SK-N-SH (cell line): ENCODE measurements around the gene FTO. TPM values are rescaled to one million over a fixed set of nuclear protein-coding genes. Genes with fewer than 3 reads are reported as not detected.

ENCODE experiments used
- CTCF ChIA-PET: fragments of 300-600, 350-600 bp; formaldehyde crosslinking; extraction: SDS; loops from one replicate; lab custom pipeline; 2021; lab: Yijun Ruan, JAX
- POLR2A ChIA-PET: fragments of 350-600 bp; sonication (Branson Sonifier 250); formaldehyde crosslinking; extraction: SDS; loops from one replicate; lab custom pipeline; 2020; ENCODE audit warnings: antibody characterized with exemption, inconsistent platforms; lab: Yijun Ruan, JAX
- DNase-seq: peaks from one replicate; pipeline ENCODE4 v3.0.0; 2012
- H2AFZ ChIP-seq: fragments of 200-600 bp; sonication (generic); 2 replicates; pipeline ENCODE4 v1.8.1; 2016; ENCODE audit warnings: antibody characterized with exemption, mild to moderate bottlenecking, low read depth
- H3F3A ChIP-seq: fragments of 200-600 bp; sonication (generic); replicated peaks from 2 replicates; pipeline ENCODE3; 2016; ENCODE audit warnings: antibody characterized with exemption, mild to moderate bottlenecking; ENCODE audit not compliant: insufficient read depth
- H3K27ac ChIP-seq, 2 experiments: fragments of 200-500 bp in 1 of 2; fragments of 200-600 bp in 1 of 2; sonication (Bioruptor generic) in 1 of 2; sonication (generic), shearing (Covaris generic) in 1 of 2; 2 replicates each; pipeline versions ENCODE4 v1.5.1 to v1.6.1; 2014 to 2016; ENCODE audit warnings: low read depth in 2 of 2, inconsistent platforms in 1 of 2, low read length in 1 of 2, mild to moderate bottlenecking in 1 of 2, mixed read lengths in 1 of 2
- H3K27me3 ChIP-seq: fragments of 200-600 bp; sonication (generic), shearing (Covaris generic); 2 replicates; pipeline ENCODE4 v1.6.1; 2016; ENCODE audit warnings: mixed run types; ENCODE audit not compliant: insufficient read depth
- H3K36me3 ChIP-seq, 2 experiments: fragments of 200-500 bp in 1 of 2; fragments of 200-600 bp in 1 of 2; sonication (Bioruptor generic) in 1 of 2; sonication (generic) in 1 of 2; replicated peaks in 1 of 2; 2 replicates each; pipeline versions ENCODE3 to v1.5.1; 2014 to 2016; ENCODE audit warnings: low read length in 1 of 2, mild to moderate bottlenecking in 1 of 2; ENCODE audit not compliant: insufficient read depth in 2 of 2, control insufficient read depth in 1 of 2
- H3K4me1 ChIP-seq, 2 experiments: fragments of 200-500 bp in 1 of 2; fragments of 200-600 bp in 1 of 2; sonication (Bioruptor generic) in 1 of 2; sonication (generic), shearing (Covaris generic) in 1 of 2; 2 replicates each; pipeline versions ENCODE4 v1.5.1 to v1.6.1; 2014 to 2016; ENCODE audit warnings: low read depth in 1 of 2, low read length in 1 of 2, mixed run types in 1 of 2; ENCODE audit not compliant: insufficient read depth in 2 of 2, control insufficient read depth in 1 of 2
- H3K4me2 ChIP-seq: fragments of 200-600 bp; sonication (generic), shearing (Covaris generic); 2 replicates; pipeline ENCODE4 v1.6.1; 2017; ENCODE audit warnings: mixed run types
- H3K4me3 ChIP-seq, 2 experiments: fragments of 200-500 bp in 1 of 2; fragments of 200-600 bp in 1 of 2; sonication (Bioruptor generic) in 1 of 2; sonication (generic), shearing (Covaris generic) in 1 of 2; 2 replicates each; pipeline versions ENCODE4 v1.5.1 to v1.8.1; 2014 to 2016; ENCODE audit warnings: low read depth in 2 of 2, inconsistent platforms in 1 of 2, low read length in 1 of 2, mild to moderate bottlenecking in 1 of 2, mixed read lengths in 1 of 2, moderate library complexity in 1 of 2
- H3K79me2 ChIP-seq: fragments of 200-600 bp; sonication (generic); 2 replicates; pipeline ENCODE4 v1.8.1; 2017; ENCODE audit warnings: mild to moderate bottlenecking; ENCODE audit not compliant: insufficient read depth
- H3K9ac ChIP-seq: fragments of 200-600 bp; sonication (generic); 2 replicates; pipeline ENCODE4 v1.6.1; 2017; ENCODE audit warnings: mixed run types
- H3K9me2 ChIP-seq: fragments of 200-600 bp; sonication (generic); 2 replicates; pipeline ENCODE4 v1.6.1; 2017; ENCODE audit warnings: mixed run types
- H3K9me3 ChIP-seq: fragments of 200-600 bp; sonication (generic); 2 replicates; pipeline ENCODE4 v1.6.1; 2017; ENCODE audit warnings: mixed run types, mild to moderate bottlenecking, moderate library complexity
- H4K20me1 ChIP-seq: fragments of 200-600 bp; sonication (generic); 2 replicates; pipeline ENCODE4 v1.6.1; 2017; ENCODE audit warnings: mild to moderate bottlenecking, mixed run types; ENCODE audit not compliant: insufficient read depth
- CHD2 ChIP-seq: fragments of 150-350 bp; IDR thresholded peaks from 2 replicates; pipeline ENCODE4 v1.6.1; 2018; ENCODE audit warnings: low read length; ENCODE audit not compliant: partially characterized antibody
- EP300 ChIP-seq, 2 experiments: IDR thresholded peaks; 2 replicates each; pipeline versions ENCODE4 v1.4.0 to v1.6.1; 2012; ENCODE audit warnings: borderline replicate concordance in 1 of 2, low read depth in 1 of 2, low read length in 1 of 2
- EZH2phosphoT487 ChIP-seq: fragments of 200-600 bp; sonication (generic); IDR thresholded peaks from 2 replicates; pipeline ENCODE4 v1.6.1; 2017; ENCODE audit warnings: low read depth, mixed run types, mild to moderate bottlenecking, antibody characterized with exemption, moderate library complexity, borderline replicate concordance
- FOSL2 ChIP-seq: IDR thresholded peaks from 2 replicates; pipeline ENCODE4 v1.4.0; 2012; ENCODE audit warnings: low read depth, mild to moderate bottlenecking, moderate library complexity, borderline replicate concordance
- FOXJ3 ChIP-seq: sonication (generic); formaldehyde crosslinking; IDR thresholded peaks from 2 replicates; pipeline ENCODE4 v1.5.1; 2020; ENCODE audit warnings: mild to moderate bottlenecking, missing genetic modification reagents
- FOXM1 ChIP-seq: IDR thresholded peaks from 2 replicates; pipeline ENCODE4 v1.4.0; 2012; ENCODE audit warnings: low read depth, mild to moderate bottlenecking
- GABPA ChIP-seq: IDR thresholded peaks from 2 replicates; pipeline ENCODE4 v1.4.0; 2012; ENCODE audit warnings: low read depth, mild to moderate bottlenecking
- GATA2 ChIP-seq: sonication (generic); formaldehyde crosslinking; IDR thresholded peaks from 2 replicates; pipeline ENCODE4 v1.5.0; 2020; ENCODE audit warnings: mild to moderate bottlenecking, missing genetic modification reagents
- IRF3 ChIP-seq: fragments of 150-350 bp; IDR thresholded peaks from 2 replicates; pipeline ENCODE4 v1.6.1; 2016; ENCODE audit warnings: mild to moderate bottlenecking, low read depth, low read length
- JUND ChIP-seq: IDR thresholded peaks from 2 replicates; pipeline ENCODE4 v1.4.0; 2012
- MAX ChIP-seq: IDR thresholded peaks from 2 replicates; pipeline ENCODE4 v1.4.0; 2012; ENCODE audit warnings: low read depth
- NFIC ChIP-seq: IDR thresholded peaks from 2 replicates; pipeline ENCODE4 v1.4.0; 2012; ENCODE audit warnings: borderline replicate concordance
- NRF1 ChIP-seq: IDR thresholded peaks from 2 replicates; pipeline ENCODE4 v1.6.1; 2012; ENCODE audit warnings: low read depth, mild to moderate bottlenecking, low read length
- PBX3 ChIP-seq: IDR thresholded peaks from 2 replicates; pipeline ENCODE4; 2012
- POLR2AphosphoS5 ChIP-seq: IDR thresholded peaks from 2 replicates; pipeline ENCODE4 v1.6.1; 2012; ENCODE audit warnings: low read depth, low read length
- RCOR1 ChIP-seq: fragments of 150-350 bp; IDR thresholded peaks from 2 replicates; pipeline ENCODE4 v1.6.1; 2017; ENCODE audit warnings: antibody characterized with exemption, low read length
- RFX5 ChIP-seq: IDR thresholded peaks from 2 replicates; pipeline ENCODE4 v1.6.1; 2012; ENCODE audit warnings: mild to moderate bottlenecking, improper control_type of control experiment, low read length
- SIN3A ChIP-seq: IDR thresholded peaks from 2 replicates; pipeline ENCODE4 v1.6.1; 2012; ENCODE audit warnings: low read depth, mild to moderate bottlenecking, low read length, moderate library complexity, borderline replicate concordance
- SMC3 ChIP-seq: IDR thresholded peaks from 2 replicates; pipeline ENCODE4 v1.6.1; 2012; ENCODE audit warnings: low read depth, low read length, improper control_type of control experiment
- TAF1 ChIP-seq: IDR thresholded peaks from 2 replicates; pipeline ENCODE4 v1.6.1; 2012; ENCODE audit warnings: low read depth, mild to moderate bottlenecking, low read length, moderate library complexity, borderline replicate concordance
- TCF12 ChIP-seq: IDR thresholded peaks from 2 replicates; pipeline ENCODE4 v1.4.0; 2012
- TEAD4 ChIP-seq: IDR thresholded peaks from 2 replicates; pipeline ENCODE4 v1.4.0; 2012; ENCODE audit warnings: mild to moderate bottlenecking, borderline replicate concordance; ENCODE audit not compliant: insufficient read depth
- USF2 ChIP-seq: fragments of 150-350 bp; IDR thresholded peaks from 2 replicates; pipeline ENCODE4 v1.6.1; 2017; ENCODE audit warnings: antibody characterized with exemption, low read length, low read depth, borderline replicate concordance
- YY1 ChIP-seq: IDR thresholded peaks from 2 replicates; pipeline ENCODE4 v1.4.0; 2012; ENCODE audit warnings: low read depth, mild to moderate bottlenecking
- WGBS: methylation state at CpG from one replicate; pipeline ENCODE4 v1.1.6; 2017; ENCODE audit warnings: low lambda C conversion rate; 5-methylcytosine and 5-hydroxymethylcytosine counted together
- polyA plus RNA-seq, 3 experiments: library from polyadenylated mRNA; depleted of rRNA; stranded (reverse); fragments of >200 nt; gene quantifications; 2 replicates each; pipeline ENCODE4 v1.2.3, GENCODE V29; 2012

FTO gene
- polyA plus RNA-seq, 1 of the 3 experiments (the other 2 are of a cell fraction), result 41.2 TPM

GRCh38 chr16:53817812-53818550, 114.0 kb downstream of the FTO start:
- Histone ChIP-seq H3K27me3 (no peaks in the 10 kb centered on the region), H2AFZ (no peak overlapping the region), H3K4me3 (no peak overlapping the region), H3F3A (peaks cover 45% of the 10 kb centered on the region), H3K4me1 (peaks cover 14 to 31% of the 10 kb centered on the region in 2 experiments), H4K20me1 (peaks cover 5% of the 10 kb centered on the region; the same call in 1 of the 2 replicates), H3K4me2 (peak overlapping the region; percentile 17; the same call in 1 of the 2 replicates), H3K9ac (no peak overlapping the region; the same call in 1 of the 2 replicates), H3K9me3 (no peaks in the 10 kb centered on the region), H3K36me3 (no peaks in the 10 kb centered on the region), H3K79me2 (no peaks in the 10 kb centered on the region), H3K27ac (peak overlapping the region; percentile 83 to 87; a peak in 3 of 4 replicates), H3K9me2 (no peaks in the 10 kb centered on the region)
- ChIA-PET CTCF (no interaction called here), POLR2A (no interaction called here)
- DNase-seq, result peak; percentile 19
- 5% methylated on average over 1 of the region's 1 CpG for WGBS
- TF ChIP-seq CHD2, result peak; percentile 16
- TF ChIP-seq TAF1, result no peak
- TF ChIP-seq GABPA, result no peak
- peak; percentile 69 for TF ChIP-seq RCOR1
- peak; percentile 45 for TF ChIP-seq GATA2 (CRISPR knock-in tag)
- no peak for TF ChIP-seq SIN3A
- peak; percentile 98 for TF ChIP-seq TCF12
- TF ChIP-seq FOXJ3 (CRISPR knock-in tag), result no peak
- peak; percentile 58 for TF ChIP-seq JUND
- 0 out of 2 replicates have a peak, but pooled peaks have one; percentile 51 for TF ChIP-seq FOXM1
- no peak for TF ChIP-seq USF2
- peak; percentile 53; the same call in 1 of the 2 replicates for TF ChIP-seq FOSL2
- TF ChIP-seq YY1, result no peak
- TF ChIP-seq PBX3, result peak; percentile 87
- TF ChIP-seq IRF3, result no peak
- no peak for TF ChIP-seq MAX
- TF ChIP-seq NRF1, result no peak
- TF ChIP-seq TEAD4, result peak; percentile 75
- TF ChIP-seq SMC3, result no peak
- peak; percentile 73 for TF ChIP-seq POLR2AphosphoS5
- TF ChIP-seq EP300 (IDR thresholded peaks at IDR 0.05; ENCODE audit: borderline replicate concordance in 1 of 2, low read depth in 1 of 2, low read length in 1 of 2), result peak; percentile 74 to 81
- TF ChIP-seq NFIC, result peak; percentile 87
- TF ChIP-seq RFX5, result no peak
- no peak for TF ChIP-seq EZH2phosphoT487
